ACC112 (cell line): ENCODE results near the gene CHCHD10.

Experiments
- H2AFZ ChIP-seq: fragments of 200-600 bp; sonication (generic); one replicate; pipeline ENCODE4 v1.6.0; 2017; ENCODE audit warnings: antibody characterized with exemption, low read length; ENCODE audit not compliant: unreplicated experiment
- H3K27ac ChIP-seq: fragments of 200-600 bp; sonication (generic); 2 replicates; pipeline ENCODE4 v1.5.1; 2014; ENCODE audit warnings: low read depth, mild to moderate bottlenecking, antibody characterized with exemption, low read length, moderate library complexity
- H3K27me3 ChIP-seq: fragments of 200-600 bp; sonication (generic); 2 replicates; pipeline ENCODE4 v1.6.1; 2014; ENCODE audit warnings: mild to moderate bottlenecking, antibody characterized with exemption, low read length, moderate library complexity, mixed read lengths; ENCODE audit not compliant: insufficient read depth
- H3K36me3 ChIP-seq: fragments of 200-600 bp; sonication (generic); 2 replicates; pipeline ENCODE4 v1.6.1; 2016; ENCODE audit warnings: mild to moderate bottlenecking, antibody characterized with exemption, low read length, moderate library complexity, mixed read lengths; ENCODE audit not compliant: insufficient read depth
- H3K4me1 ChIP-seq: fragments of 200-600 bp; sonication (generic); one replicate; pipeline ENCODE4 v1.6.1; 2016; ENCODE audit warnings: low read length, mixed read lengths; ENCODE audit not compliant: insufficient read depth, unreplicated experiment, control insufficient read depth
- H3K4me3 ChIP-seq: fragments of 200-600 bp; sonication (generic); 2 replicates; pipeline ENCODE4 v1.5.1; 2014; ENCODE audit warnings: mild to moderate bottlenecking, low read depth, low read length
- H3K79me2 ChIP-seq: fragments of 200-600 bp; sonication (generic); one replicate; pipeline ENCODE4 v1.6.0; 2016; ENCODE audit warnings: low read length; ENCODE audit not compliant: control insufficient read depth, unreplicated experiment, insufficient read depth

CHCHD10 gene

DNA sequence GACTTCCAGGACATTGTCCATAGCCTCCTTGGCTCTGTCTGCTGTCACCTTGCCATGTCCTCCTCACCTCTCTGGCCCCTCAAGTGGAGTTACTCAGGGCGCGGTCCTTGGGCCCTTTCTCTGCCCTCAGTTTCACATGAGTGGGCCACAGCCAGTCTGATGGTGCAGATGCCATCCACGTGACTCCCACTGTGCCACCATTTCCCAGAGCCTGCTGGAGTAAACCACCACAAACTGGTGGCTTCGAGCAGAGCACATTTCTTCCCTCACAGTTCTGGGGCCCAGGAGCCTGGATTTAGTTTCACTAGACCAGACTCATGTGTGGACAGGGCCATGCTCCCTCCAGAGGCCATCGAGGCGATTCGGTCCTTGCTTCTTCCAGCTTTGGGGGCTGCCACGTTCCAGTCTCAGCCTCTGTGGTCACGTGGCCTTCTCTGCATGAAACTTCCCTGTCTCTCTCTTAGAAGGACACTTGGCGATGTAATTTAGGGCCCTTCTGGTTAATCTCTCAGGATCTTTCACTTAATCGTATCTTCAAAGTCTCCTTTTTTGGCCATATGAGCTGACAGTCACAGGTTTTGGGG is 33.6 kb upstream of the CHCHD10 start:
- Histone ChIP-seq H2AFZ (no peak overlapping the region), H3K27ac (no peak overlapping the region), H3K4me3 (no peak overlapping the region), H3K27me3 (no peaks in the 10 kb centered on the region), H3K79me2 (no peaks in the 10 kb centered on the region), H3K4me1 (no peaks in the 10 kb centered on the region), H3K36me3 (no peaks in the 10 kb centered on the region)

DNA sequence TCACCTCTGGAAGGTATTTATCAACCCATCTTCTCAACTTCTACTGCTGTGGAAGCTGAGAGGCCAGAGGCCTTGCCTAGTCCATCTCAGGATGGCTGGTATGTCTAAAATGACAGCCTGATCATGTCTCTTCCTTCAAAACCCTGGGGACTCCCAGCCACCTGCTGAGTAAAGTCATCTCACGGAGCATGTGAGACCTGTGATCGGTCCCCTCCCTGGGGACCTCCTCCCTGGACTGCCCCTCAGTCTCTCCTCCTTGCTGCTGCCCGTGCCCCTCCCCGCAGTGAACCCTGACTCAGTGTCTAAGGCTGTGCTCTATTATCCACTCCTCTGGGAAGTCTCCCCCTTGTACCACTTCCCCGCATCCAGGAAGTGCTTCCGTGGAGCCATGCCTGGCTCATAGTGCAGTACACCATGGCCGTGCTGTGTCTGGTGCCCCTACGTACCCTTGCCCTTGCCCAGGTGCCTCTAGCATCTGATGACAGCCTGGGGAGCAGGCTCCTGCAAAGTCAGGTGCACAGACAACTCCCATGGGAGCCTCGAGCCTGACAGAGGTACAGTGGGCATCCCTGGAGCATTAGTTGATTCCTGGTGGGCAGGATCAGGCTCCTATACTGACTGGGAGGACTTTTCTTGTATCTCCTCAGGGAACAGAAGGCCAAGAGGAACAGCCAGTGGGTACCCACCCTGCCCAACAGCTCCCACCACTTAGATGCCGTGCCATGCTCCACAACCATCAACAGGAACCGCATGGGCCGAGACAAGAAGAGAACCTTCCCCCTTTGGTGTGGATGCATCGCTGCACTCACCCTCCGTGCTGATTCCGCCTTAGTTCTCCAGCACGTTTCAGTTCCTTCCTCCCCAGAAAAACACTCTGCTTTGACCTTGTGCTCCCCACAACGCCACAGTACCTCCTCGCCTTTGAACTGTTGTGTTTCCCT is 32.8 kb upstream of the CHCHD10 start:
- H3K4me1 ChIP-seq, result no peaks in the 10 kb centered on the region
- H3K27me3 ChIP-seq, result no peaks in the 10 kb centered on the region
- no peak overlapping the region for H3K27ac ChIP-seq
- H3K4me3 ChIP-seq, result no peak overlapping the region
- no peaks in the 10 kb centered on the region for H3K79me2 ChIP-seq
- no peak overlapping the region for H2AFZ ChIP-seq
- H3K36me3 ChIP-seq, result no peaks in the 10 kb centered on the region

DNA sequence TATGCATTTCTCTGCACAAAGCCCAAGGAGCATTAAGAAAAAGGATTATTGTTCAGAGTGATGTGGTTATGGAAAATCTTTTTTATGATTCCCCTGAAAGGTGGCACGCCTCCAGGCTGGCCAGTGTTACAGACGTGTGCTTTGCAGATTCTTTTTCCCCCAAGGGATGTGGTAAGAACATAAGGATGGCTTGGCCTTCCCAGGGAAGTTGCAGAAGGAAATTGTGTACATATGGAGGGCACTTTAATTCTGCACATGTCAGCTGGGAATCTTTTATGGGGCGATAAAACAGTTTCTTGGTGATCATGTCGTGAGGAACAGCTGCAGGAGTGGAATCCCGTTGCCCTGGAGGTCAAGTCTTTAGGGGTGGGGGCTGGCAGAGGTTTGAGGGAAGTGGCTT is 28.7 kb upstream of the CHCHD10 start:
- H3K79me2 ChIP-seq, result peaks cover 8% of the 10 kb centered on the region
- no peaks in the 10 kb centered on the region for H3K36me3 ChIP-seq
- H3K27me3 ChIP-seq, result no peaks in the 10 kb centered on the region
- no peak overlapping the region for H3K27ac ChIP-seq
- H3K4me1 ChIP-seq, result no peaks in the 10 kb centered on the region
- H3K4me3 ChIP-seq, result no peak overlapping the region
- no peak overlapping the region for H2AFZ ChIP-seq

DNA sequence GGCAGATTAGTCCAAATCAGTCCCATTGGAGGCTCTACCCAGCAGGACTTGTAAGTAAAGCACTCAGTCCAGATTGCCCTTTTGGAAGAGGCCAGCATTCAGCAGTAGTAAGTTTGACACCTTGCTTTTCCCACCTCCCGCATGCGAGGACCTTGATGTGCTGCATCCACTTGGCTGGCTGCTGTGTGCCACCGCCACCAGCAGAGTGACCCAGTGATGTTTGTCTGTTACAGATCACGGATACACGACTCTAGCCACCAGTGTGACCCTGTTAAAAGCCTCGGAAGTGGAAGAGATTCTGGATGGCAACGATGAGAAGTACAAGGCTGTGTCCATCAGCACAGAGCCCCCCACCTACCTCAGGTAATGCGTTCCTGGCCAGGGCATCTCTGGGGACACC is 25.6 kb upstream of the CHCHD10 start:
- H3K27ac ChIP-seq, result no peak overlapping the region
- H2AFZ ChIP-seq, result no peak overlapping the region
- H3K79me2 ChIP-seq, result peaks cover 35% of the 10 kb centered on the region
- H3K27me3 ChIP-seq, result no peaks in the 10 kb centered on the region
- H3K4me3 ChIP-seq, result no peak overlapping the region
- H3K4me1 ChIP-seq, result no peaks in the 10 kb centered on the region
- H3K36me3 ChIP-seq, result no peaks in the 10 kb centered on the region

DNA sequence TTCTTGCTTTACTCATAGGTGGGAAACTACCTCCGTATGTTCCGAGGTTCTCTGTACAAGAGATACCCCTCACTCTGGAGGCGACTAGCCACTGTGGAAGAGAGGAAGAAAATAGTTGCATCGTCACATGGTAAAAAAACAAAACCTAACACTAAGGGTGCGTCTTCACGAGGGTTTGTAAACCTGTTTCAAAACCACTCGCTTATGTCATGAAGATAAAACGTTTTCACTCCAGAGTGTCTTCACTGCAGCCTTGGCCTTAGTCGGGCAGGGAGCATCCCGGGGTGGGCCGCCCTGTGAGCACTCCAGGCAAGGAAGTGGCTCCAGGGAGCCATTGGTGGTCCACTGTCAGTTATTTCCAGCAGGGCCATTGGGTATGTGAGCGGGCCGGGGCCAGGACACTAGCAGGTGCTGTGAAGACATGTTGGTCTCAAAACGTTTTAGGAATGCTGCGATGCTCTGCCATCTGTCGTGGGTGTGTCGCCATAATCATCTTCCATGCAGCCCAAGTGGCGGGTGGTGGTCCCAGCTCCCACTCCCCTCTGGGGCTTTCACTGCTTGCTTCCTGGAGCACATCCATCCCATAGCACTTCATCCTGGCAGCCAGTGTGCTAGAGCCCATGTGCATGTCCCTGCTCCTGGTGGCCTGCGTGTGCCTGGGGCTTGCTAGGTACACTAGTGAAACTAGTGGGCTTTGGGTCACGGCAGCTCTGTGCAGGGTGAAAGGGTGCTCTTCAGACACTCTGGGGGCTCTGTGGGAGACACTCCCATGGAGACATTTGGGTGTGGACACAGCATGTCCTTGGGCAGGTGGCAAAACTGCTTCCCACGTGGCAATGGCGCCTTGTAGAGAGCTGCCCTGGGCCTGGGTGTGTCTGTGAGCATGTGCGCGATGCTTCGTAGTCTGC is 24.2 kb upstream of the CHCHD10 start:
- no peaks in the 10 kb centered on the region for H3K36me3 ChIP-seq
- H3K79me2 ChIP-seq, result peaks cover 44% of the 10 kb centered on the region
- H2AFZ ChIP-seq, result no peak overlapping the region
- H3K4me3 ChIP-seq, result no peak overlapping the region
- peaks cover 4% of the 10 kb centered on the region for H3K4me1 ChIP-seq
- H3K27ac ChIP-seq, result no peak overlapping the region
- no peaks in the 10 kb centered on the region for H3K27me3 ChIP-seq

DNA sequence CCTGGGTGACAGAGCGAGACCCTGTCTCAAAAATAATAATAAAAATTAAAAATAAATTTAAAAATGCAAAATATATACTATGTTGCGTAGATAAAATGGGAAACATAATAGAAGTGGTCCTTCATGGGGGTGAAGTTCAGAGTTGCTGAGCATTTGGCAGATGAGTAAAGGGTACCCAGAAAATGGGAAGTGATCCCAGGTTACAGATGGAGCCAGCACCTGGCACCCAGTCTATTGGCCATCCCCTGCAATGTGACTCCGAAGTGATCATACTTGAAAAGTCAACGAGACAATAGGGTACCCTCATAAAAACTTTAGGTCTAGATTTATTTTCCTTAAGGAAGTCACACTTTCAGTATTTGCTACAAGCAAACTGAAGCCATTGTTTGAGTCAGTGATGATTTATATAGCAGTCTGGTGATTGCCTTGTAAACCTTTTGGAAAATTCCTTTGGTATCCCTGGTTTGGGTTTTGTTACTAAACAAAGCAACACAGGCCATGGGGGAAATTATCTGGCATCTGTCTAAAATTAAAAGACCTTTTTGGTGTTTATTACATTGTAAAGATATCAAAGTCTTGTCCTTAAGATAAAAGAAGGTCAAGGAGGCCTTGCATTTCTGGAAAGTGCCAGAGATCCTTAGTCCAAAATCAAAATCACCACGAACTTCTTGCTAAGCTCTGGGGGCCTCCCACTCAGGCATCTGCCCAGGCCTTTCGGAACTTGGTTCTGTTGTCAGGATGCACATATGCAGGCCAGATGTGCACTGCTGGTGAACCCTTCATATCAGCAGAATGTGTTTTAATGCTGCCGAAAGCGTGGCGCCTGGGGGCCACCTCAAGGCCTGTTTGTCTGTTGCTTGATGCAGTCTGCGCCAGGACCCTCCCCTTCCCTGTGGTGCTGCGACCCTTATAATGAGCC is 23.3 kb upstream of the CHCHD10 start:
- peaks cover 44% of the 10 kb centered on the region for H3K79me2 ChIP-seq
- H3K27ac ChIP-seq, result no peak overlapping the region
- H3K4me1 ChIP-seq, result peaks cover 8% of the 10 kb centered on the region
- H3K4me3 ChIP-seq, result no peak overlapping the region
- no peak overlapping the region for H2AFZ ChIP-seq
- no peaks in the 10 kb centered on the region for H3K27me3 ChIP-seq
- H3K36me3 ChIP-seq, result no peaks in the 10 kb centered on the region

DNA sequence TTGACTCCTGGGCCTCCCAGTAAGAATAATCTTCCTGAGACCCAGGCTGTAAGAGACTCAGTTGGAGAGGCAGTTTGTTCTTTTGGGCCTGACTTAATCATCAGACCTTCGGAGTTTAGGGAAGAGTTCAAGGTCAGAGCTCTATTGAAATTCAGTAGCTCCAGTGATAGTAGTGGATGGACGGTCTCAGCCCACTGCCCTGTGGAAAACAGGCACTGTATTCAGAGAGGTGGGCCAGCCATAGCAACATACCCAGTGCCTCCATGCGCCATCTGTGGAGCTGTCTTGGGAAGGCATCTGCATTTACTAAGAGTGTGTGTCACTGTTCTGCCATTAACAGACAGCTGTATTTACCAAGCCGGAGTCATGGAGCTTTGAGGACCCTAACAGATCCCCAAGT is 21.9 kb upstream of the CHCHD10 start:
- peaks cover 44% of the 10 kb centered on the region for H3K79me2 ChIP-seq
- no peaks in the 10 kb centered on the region for H3K36me3 ChIP-seq
- H2AFZ ChIP-seq, result no peak overlapping the region
- H3K27ac ChIP-seq, result no peak overlapping the region
- H3K27me3 ChIP-seq, result no peaks in the 10 kb centered on the region
- no peak overlapping the region for H3K4me3 ChIP-seq
- peaks cover 8% of the 10 kb centered on the region for H3K4me1 ChIP-seq

DNA sequence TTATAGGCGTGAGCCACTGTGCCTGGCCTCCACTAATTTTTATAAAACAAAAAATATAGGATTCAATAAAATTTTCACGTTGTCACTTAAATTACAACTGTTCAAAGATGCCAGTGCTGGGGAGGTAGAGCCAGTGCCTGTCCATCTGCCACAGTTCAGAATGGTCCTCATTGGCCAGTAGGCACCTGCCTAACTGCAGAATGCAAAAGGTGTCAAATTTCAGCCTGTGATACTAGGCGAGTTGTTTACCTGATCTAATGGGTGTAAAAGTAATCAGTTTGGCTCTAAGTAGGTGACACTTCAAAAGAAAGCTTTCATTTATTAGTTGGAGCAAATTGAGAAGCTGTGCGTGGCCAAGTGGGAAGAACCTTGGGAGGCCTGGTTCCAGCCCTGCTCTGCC is 21.3 kb upstream of the CHCHD10 start:
- no peaks in the 10 kb centered on the region for H3K36me3 ChIP-seq
- H3K4me3 ChIP-seq, result no peak overlapping the region
- H3K27me3 ChIP-seq, result no peaks in the 10 kb centered on the region
- peaks cover 44% of the 10 kb centered on the region for H3K79me2 ChIP-seq
- peaks cover 8% of the 10 kb centered on the region for H3K4me1 ChIP-seq
- H2AFZ ChIP-seq, result no peak overlapping the region
- no peak overlapping the region for H3K27ac ChIP-seq

DNA sequence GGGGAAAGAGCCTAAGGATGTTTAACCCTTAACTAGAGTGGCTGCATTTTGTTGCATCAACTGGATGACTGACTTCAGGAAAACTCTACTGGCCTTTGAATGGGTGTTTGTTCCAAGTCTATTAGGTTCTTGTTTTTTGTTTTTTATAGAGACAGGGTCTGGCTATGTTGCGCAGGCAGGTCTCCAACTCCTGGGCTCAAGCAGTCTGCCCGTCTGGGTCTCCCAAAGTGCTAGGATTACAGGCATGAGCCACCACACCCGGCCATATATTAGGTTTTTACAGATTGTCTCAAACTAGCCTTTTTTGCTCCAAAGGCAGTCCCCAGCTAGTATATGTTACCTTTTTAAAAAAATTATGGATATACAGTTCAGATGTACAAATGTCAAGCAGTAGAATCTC is 20.1 kb upstream of the CHCHD10 start:
- Histone ChIP-seq H3K36me3 (no peaks in the 10 kb centered on the region), H3K4me3 (peak overlapping the region; percentile 88), H2AFZ (no peak overlapping the region), H3K79me2 (peaks cover 44% of the 10 kb centered on the region), H3K27ac (no peak overlapping the region), H3K4me1 (peaks cover 8% of the 10 kb centered on the region), H3K27me3 (no peaks in the 10 kb centered on the region)

DNA sequence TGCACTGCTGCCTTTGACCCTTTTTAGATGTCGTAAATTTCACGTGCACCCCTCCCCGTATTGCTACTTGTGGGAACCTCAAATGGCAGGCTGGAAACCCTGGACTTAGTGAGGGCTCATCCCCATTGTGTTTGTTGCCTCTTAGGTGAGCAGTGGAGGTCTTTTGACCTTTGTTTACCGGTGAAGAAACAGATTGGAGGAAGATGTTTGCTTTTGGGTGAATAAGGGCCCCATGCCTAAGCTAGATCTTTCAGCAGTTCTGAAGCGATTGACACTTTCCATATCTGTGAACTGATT is 19.8 kb upstream of the CHCHD10 start:
- Histone ChIP-seq H2AFZ (peak overlapping the region; percentile 23), H3K36me3 (no peaks in the 10 kb centered on the region), H3K4me1 (peaks cover 8% of the 10 kb centered on the region), H3K79me2 (peaks cover 44% of the 10 kb centered on the region), H3K4me3 (peak overlapping the region; percentile 88), H3K27me3 (no peaks in the 10 kb centered on the region), H3K27ac (peak overlapping the region; percentile 24; the same call in 1 of the 2 replicates)
